Choroid plexus epithelial cell (primary cell): ENCODE data around the gene EDARADD.
"Not testable (repeated sequence)": the region's sequence is repeated elsewhere in the genome, so short reads cannot be mapped to it uniquely, and the experiment has no call there.

ENCODE experiments used
- DNase-seq: peaks from one replicate; pipeline ENCODE4 v3.0.0-alpha.2; 2010; ENCODE audit warnings: low read depth
- H3K4me3 ChIP-seq: 2 replicates; pipeline ENCODE4 v1.5.1; 2011; ENCODE audit warnings: low read depth, mild to moderate bottlenecking, control low read depth, low read length, moderate library complexity
- CTCF ChIP-seq: conservative IDR thresholded peaks from 2 replicates; pipeline ENCODE4 v1.5.1; 2011; ENCODE audit warnings: low read depth, mild to moderate bottlenecking, control low read depth, inconsistent platforms, low read length, moderate library complexity

EDARADD gene

GRCh38 chr1:236494586-236495466, 100.7 kb downstream of the EDARADD start:
- peak; percentile 37 for DNase-seq
- H3K4me3 ChIP-seq: no peak overlapping the region
- no peak for TF ChIP-seq CTCF

GRCh38 chr1:236495467-236496112, 101.5 kb downstream of the EDARADD start:
- no peak for DNase-seq
- H3K4me3 ChIP-seq: no peak overlapping the region
- TF ChIP-seq CTCF: no peak

GRCh38 chr1:236497908-236498307, 103.8 kb downstream of the EDARADD start:
- TF ChIP-seq CTCF: no peak
- no peak for DNase-seq
- H3K4me3 ChIP-seq: no peak overlapping the region

GRCh38 chr1:236501093-236501492, 107.0 kb downstream of the EDARADD start:
- no peak for TF ChIP-seq CTCF
- DNase-seq: no peak
- no peak overlapping the region for H3K4me3 ChIP-seq

GRCh38 chr1:236502579-236502971, 108.5 kb downstream of the EDARADD start:
- H3K4me3 ChIP-seq: no peak overlapping the region
- no peak for TF ChIP-seq CTCF
- DNase-seq: peak; percentile 89

- no peak for TF ChIP-seq CTCF
- DNase-seq: peak; percentile 92
- H3K4me3 ChIP-seq: peak overlapping the region; percentile 43
Observed at GRCh38 chr1:236502972-236503639, 109.0 kb downstream of the EDARADD start.

- not testable (repeated sequence) for DNase-seq, H3K4me3 ChIP-seq
Observed at GRCh38 chr1:236504338-236504737, 110.3 kb downstream of the EDARADD start.
